COLO668 (cell line): ENCODE measurements around the gene UBE2Q1.

ENCODE experiments used
- DNase-seq: peaks from one replicate; lab custom pipeline; 2025; ENCODE audit not compliant: unreplicated experiment; lab: John Stamatoyannopoulos, UW

UBE2Q1 gene

DNA sequence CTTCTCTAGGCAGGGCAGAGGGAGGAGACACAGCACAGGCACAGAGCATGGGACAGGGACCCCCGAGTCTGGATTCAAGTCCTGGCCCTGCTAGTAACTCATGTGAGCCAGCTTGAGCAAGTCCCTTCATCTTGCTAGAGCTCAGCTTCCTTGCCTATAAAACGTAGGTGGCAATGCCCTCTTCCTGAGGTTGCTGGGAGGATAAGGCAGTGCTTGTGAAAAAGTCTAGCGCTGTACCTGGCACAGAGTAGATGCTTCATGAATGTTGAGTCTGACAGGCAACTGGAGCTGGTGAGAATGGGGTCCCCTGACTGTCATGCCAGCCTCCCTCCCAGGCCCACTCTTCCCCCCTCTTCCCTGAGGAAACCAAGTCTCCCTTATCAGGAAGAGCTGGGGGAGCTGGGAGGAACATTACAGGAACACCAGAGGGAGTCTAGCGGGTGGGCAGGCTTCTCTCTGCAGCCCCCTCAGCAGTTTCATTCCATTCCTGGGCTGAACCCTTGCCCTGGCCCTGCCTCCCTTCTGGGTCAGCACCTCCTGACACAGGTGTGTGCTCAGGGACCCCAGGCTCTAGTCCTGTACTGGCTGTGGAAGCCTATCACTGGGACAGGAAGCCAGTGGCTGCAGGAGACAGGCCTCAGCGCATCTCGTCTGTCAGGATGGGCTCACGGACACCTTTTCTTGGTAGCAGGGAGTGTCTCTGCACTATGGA, 19.0 kb upstream of the UBE2Q1 start:
- no peak for DNase-seq

- DNase-seq, result no peak
These were observed 17.6 kb upstream of the UBE2Q1 start for GRCh38 chr1:154575951-154576566.

GRCh38 chr1:154575147-154575927, 16.9 kb upstream of the UBE2Q1 start:
- DNase-seq, result no peak

- DNase-seq, result peak; percentile 54
These were observed 16.3 kb upstream of the UBE2Q1 start for GRCh38 chr1:154574716-154575115.

GRCh38 chr1:154573168-154573510, 14.7 kb upstream of the UBE2Q1 start:
- no peak for DNase-seq

DNA sequence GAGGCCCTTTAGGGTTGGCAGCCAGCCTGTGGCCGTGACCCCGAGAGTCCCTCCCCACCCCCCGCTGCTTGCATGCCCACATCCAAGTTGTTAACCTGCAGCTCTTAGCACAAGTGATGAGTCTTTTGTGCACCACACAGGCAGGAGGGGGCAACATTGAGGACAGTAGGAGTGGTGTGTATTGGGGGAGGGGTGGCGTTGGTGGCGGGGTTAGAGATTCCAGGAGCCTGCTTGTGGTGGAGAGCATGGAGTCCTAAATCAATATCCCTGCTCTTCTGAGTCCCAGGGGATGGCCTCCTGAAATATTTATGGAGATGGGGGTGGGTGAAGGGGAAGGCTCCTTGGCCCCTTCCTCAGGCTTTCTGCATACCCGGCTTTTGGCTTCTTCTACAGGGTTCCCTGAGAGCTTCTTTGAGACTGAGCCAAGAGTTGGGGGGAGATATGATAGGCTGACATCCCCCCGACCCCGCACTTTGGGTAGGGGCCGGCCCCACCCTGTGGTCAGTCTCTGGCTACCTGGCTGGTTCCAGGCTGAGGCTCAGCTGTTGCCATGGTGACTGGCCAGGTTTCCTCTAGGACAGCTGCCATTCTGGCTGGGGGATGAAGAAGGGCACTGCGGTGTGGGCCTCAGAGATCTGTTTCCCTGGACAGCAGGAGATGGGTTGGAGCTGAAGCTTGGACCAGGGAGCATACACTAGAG, 14.2 kb upstream of the UBE2Q1 start:
- DNase-seq, result no peak

GRCh38 chr1:154571964-154572288, 13.5 kb upstream of the UBE2Q1 start:
- no peak for DNase-seq

- DNase-seq, result no peak
These were observed 12.9 kb upstream of the UBE2Q1 start for GRCh38 chr1:154571244-154571963.

- DNase-seq, result no peak
These were observed 9.8 kb upstream of the UBE2Q1 start for GRCh38 chr1:154568157-154568815.

DNA sequence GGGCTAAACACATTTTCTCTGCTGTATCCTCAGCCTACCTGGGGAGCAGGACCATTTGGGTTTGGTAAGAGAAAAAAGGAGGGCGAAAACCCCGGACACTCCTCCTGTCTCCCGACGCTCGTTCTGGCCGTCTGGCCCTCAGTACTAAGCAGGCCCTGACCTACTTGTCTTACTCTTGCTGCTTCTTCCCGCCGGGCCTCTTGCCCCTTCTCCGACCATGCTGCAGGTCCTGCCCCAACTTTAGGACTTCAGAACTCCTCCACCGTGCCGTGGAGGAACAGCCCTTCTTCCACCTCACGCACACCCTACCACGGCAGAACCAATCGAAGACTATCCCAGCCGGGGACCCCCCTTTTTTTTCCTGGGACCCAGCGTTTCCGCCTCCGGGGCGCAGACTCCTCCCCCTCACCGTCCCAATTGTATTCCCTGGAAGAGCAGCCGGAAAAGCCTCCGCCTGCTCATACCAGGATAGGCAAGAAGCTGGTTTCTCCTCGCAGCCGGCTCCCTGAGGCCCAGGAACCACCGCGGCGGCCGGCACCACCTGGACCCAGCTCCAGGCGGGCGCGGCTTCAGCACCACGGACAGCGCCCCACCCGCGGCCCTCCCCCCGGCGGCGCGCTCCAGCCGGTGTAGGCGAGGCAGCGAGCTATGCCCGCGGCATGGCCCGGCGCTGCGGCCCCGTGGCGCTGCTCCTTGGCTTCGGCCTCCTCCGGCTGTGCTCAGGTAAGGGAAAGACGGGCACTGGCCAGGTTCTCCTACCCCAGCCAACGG, 9.1 kb upstream of the UBE2Q1 start, which contains the start of gene CHRNB2:
TSS of gene CHRNB2 (plus strand) at position 393 of the 771 bp plus-strand sequence. CDS start at position 660, 267 bp downstream.
- DNase-seq, result peak; percentile 84

DNA sequence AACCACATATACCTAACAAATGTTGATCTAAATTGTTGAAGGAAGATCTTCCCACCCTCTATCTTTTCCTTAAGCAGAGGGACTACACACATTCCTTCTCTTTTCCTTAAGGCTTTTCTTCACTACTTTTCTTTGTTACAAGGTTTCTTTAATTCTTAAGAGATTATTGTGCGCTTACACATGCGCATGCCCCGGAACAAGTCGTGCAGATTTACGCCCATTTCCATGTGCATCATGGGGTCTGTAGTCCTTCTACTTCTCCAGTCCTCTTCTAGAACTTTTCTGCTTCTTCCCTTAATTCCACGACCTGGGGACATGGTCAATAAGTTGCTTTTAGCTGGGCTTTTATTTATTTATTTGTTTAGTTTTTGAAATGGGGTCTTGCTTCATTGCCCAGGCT, 7.4 kb upstream of the UBE2Q1 start:
- no peak for DNase-seq

DNA sequence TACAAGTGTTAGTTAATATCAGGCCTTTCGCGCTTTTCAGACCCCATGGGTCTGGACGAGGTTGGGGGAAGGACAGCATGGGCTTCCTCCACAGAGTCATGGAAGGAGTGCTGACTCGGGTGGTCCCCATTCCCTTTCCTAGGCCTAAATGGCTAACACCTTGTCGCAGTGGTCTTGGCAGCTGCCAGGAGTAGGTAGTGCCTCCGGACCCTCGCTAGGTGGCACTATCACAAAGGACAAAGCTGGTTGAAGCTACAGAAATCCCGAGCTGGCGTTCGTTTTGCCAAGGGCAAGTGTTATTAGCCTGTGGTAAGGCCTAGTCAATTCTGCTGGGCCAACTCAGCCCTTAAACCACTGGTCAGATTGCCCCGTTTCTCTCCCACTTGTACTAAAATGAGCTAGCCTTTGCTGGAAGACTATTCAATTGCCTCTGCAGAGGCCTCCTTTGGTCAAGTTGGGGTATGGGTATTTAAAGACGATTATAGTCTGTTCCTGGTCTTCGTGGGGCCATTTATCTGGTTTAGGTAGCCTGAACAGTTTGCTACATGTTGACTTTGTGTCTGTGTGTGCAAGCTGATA, 1.1 kb upstream of the UBE2Q1 start:
- DNase-seq, result peak; percentile 90

GRCh38 chr1:154558720-154559465, 431 bp upstream of the UBE2Q1 start:
- DNase-seq, result peak; percentile 99

- no peak for DNase-seq
These were observed 1.1 kb downstream of the UBE2Q1 start for GRCh38 chr1:154557248-154557938.

GRCh38 chr1:154556422-154556821, 2.0 kb downstream of the UBE2Q1 start:
- DNase-seq, result no peak

DNA sequence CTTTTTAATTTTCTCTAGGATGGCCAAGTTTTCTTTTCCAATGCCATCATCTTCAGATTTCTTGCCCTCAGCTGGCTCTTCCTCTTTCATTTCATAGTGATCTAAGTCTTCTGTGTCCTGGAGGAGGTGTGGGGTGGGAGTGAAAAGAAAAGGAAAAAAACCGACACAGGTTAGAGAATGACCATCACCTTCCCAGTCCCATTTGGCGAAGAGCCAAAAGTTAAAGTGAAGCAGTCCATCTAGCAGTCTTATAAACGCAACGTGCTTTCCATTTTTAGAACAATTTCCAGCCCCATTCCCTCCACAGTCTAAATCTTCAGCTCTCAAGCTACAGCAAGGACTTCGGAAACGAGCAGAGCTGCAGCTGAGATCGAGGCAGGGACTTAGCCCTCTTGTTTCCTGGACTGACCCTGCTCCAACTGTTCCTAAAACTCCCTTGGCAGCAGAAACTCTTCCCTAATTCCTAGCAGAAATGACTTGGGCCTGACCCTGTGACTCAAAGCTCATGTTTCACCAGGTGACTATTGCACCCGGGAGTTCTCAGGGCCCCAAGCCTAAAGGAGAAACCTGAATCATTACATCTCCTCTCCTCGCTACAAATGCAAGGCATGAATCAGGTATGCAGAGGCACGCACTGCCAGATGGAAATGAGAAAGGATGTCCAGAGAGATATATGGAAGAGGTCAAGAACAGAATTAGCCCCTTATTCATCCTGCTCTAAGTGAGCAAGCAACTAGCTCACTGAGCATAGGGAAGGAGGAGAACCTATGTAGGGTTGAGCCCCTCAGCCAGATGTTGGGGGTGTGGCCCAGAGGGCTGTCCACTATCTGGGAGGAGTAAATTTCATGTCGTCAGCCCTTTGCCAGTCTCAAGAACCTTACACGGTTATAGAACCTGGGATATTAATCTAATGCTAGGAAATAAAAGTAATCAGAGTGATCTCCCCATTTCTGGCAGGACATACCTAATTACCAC, 5.1 kb downstream of the UBE2Q1 start:
- DNase-seq, result no peak

- no peak for DNase-seq
These were observed 6.4 kb downstream of the UBE2Q1 start for GRCh38 chr1:154552036-154552435.
